Mesothelial cell of epicardium (in vitro differentiated cells): ENCODE data around the gene NPEPL1. TPM values are rescaled to one million over a fixed set of nuclear protein-coding genes. Genes with fewer than 3 reads are reported as not detected.
A peak's percentile ranks its signal among the peaks of the same experiment; 100 is the strongest.
"Not testable (repeated sequence)": the region's sequence is repeated elsewhere in the genome, so short reads cannot be mapped to it uniquely, and the experiment has no call there.

Experiments used
- DNase-seq, 2 experiments: peaks; one replicate each; pipeline ENCODE4 v3.0.0; 2021; ENCODE audit warnings: low spot score in 2 of 2; ENCODE audit not compliant: unreplicated experiment in 2 of 2
- H3K27ac Mint-ChIP-seq: 2 replicates; pipeline ENCODE4 v1.8.0; 2021; ENCODE audit warnings: mixed read lengths
- H3K27me3 Mint-ChIP-seq: 2 replicates; pipeline ENCODE4 v1.8.0; 2021; ENCODE audit warnings: low read depth, mixed read lengths
- H3K36me3 Mint-ChIP-seq: 2 replicates; pipeline ENCODE4 v1.8.0; 2021; ENCODE audit warnings: mixed read lengths
- H3K4me1 Mint-ChIP-seq: 2 replicates; pipeline ENCODE4 v1.8.0; 2021; ENCODE audit warnings: mixed read lengths
- H3K4me3 Mint-ChIP-seq: 2 replicates; pipeline ENCODE4 v1.8.0; 2021; ENCODE audit warnings: mild to moderate bottlenecking, moderate library complexity, mixed read lengths
- H3K9me3 Mint-ChIP-seq: 2 replicates; pipeline ENCODE4 v1.8.0; 2021; ENCODE audit warnings: mixed read lengths
- CTCF ChIP-seq: fragments of 200-600 bp; sonication (generic); IDR thresholded peaks from one replicate; pipeline ENCODE4 v1.5.0; 2021; ENCODE audit warnings: antibody characterized with exemption; ENCODE audit not compliant: unreplicated experiment
- total RNA-seq: library from RNA; stranded (reverse); gene quantifications from 3 replicates; pipeline ENCODE4 v1.2.1, GENCODE V29; 2021

NPEPL1 gene
- total RNA-seq, 1 donor from 2014 or later, result 65.8 TPM

GRCh38 chr20:58647796-58648501 is 44.7 kb upstream of the NPEPL1 start:
- peaks cover 13% of the 10 kb centered on the region for H3K4me1 Mint-ChIP-seq
- no peaks in the 10 kb centered on the region for H3K36me3 Mint-ChIP-seq
- no peaks in the 10 kb centered on the region for H3K27me3 Mint-ChIP-seq
- H3K27ac Mint-ChIP-seq, result no peak overlapping the region
- no peaks in the 10 kb centered on the region for H3K9me3 Mint-ChIP-seq
- H3K4me3 Mint-ChIP-seq, result no peak overlapping the region
- TF ChIP-seq CTCF, result no peak
- peak in 1 of 2 experiments; percentile 13 for DNase-seq

- not testable (repeated sequence) for H3K27ac Mint-ChIP-seq, H3K9me3 Mint-ChIP-seq, H3K27me3 Mint-ChIP-seq, H3K36me3 Mint-ChIP-seq
- peak in 1 of 2 experiments; percentile 7 for DNase-seq
- Mint-ChIP-seq H3K4me1 (peaks cover 18% of the 10 kb centered on the region), H3K4me3 (peak overlapping the region; percentile 65)
These were observed 44.1 kb upstream of the NPEPL1 start for GRCh38 chr20:58648502-58648825.

GRCh38 chr20:58649288-58650180 is 43.1 kb upstream of the NPEPL1 start:
- no peak for TF ChIP-seq CTCF
- no peaks in the 10 kb centered on the region for H3K9me3 Mint-ChIP-seq
- H3K4me1 Mint-ChIP-seq, result peaks cover 22% of the 10 kb centered on the region
- DNase-seq, result peak in 1 of 2 experiments; percentile 54
- no peaks in the 10 kb centered on the region for H3K27me3 Mint-ChIP-seq
- no peaks in the 10 kb centered on the region for H3K36me3 Mint-ChIP-seq
- peak overlapping the region; percentile 47 for H3K27ac Mint-ChIP-seq
- H3K4me3 Mint-ChIP-seq, result peak overlapping the region; percentile 65

- Mint-ChIP-seq H3K27ac (peak overlapping the region; percentile 96), H3K36me3 (no peaks in the 10 kb centered on the region), H3K4me3 (peak overlapping the region; percentile 92), H3K4me1 (peaks cover 25% of the 10 kb centered on the region), H3K9me3 (no peaks in the 10 kb centered on the region), H3K27me3 (no peaks in the 10 kb centered on the region)
- no peak for TF ChIP-seq CTCF
- peak in 1 of 2 experiments; percentile 56 for DNase-seq
These were observed 42.3 kb upstream of the NPEPL1 start for GRCh38 chr20:58650181-58650775.

- peak; percentile 79 to 84 for DNase-seq
- H3K27ac Mint-ChIP-seq, result peak within 1 kb of the TSS; percentile 96
- H3K4me1 Mint-ChIP-seq, result peaks cover 32% of the 10 kb centered on the region
- H3K4me3 Mint-ChIP-seq, result peak within 1 kb of the TSS; percentile 92
- no peaks in the 10 kb centered on the region for H3K9me3 Mint-ChIP-seq
- no peaks in the 10 kb centered on the region for H3K36me3 Mint-ChIP-seq
- peak; percentile 63 for TF ChIP-seq CTCF
- H3K27me3 Mint-ChIP-seq, result no peaks in the 10 kb centered on the region
These were observed 41.6 kb upstream of the NPEPL1 start, which contains the start of gene STX16 for GRCh38 chr20:58650776-58651558. TSS of gene STX16 (plus strand) at chr20:58651283. CDS start at chr20:58652007, 724 bp downstream.
